Mesothelial cell of epicardium (in vitro differentiated cells): ENCODE results near the gene BAZ2B. TPM values are rescaled to one million over a fixed set of nuclear protein-coding genes. Genes with fewer than 3 reads are reported as not detected.

Source experiments
- DNase-seq, 2 experiments: peaks; one replicate each; pipeline ENCODE4 v3.0.0; 2021; ENCODE audit warnings: low spot score in 2 of 2; ENCODE audit not compliant: unreplicated experiment in 2 of 2
- H3K27ac Mint-ChIP-seq: 2 replicates; pipeline ENCODE4 v1.8.0; 2021; ENCODE audit warnings: mixed read lengths
- H3K27me3 Mint-ChIP-seq: 2 replicates; pipeline ENCODE4 v1.8.0; 2021; ENCODE audit warnings: low read depth, mixed read lengths
- H3K36me3 Mint-ChIP-seq: 2 replicates; pipeline ENCODE4 v1.8.0; 2021; ENCODE audit warnings: mixed read lengths
- H3K4me1 Mint-ChIP-seq: 2 replicates; pipeline ENCODE4 v1.8.0; 2021; ENCODE audit warnings: mixed read lengths
- H3K4me3 Mint-ChIP-seq: 2 replicates; pipeline ENCODE4 v1.8.0; 2021; ENCODE audit warnings: mild to moderate bottlenecking, moderate library complexity, mixed read lengths
- H3K9me3 Mint-ChIP-seq: 2 replicates; pipeline ENCODE4 v1.8.0; 2021; ENCODE audit warnings: mixed read lengths
- total RNA-seq: library from RNA; stranded (reverse); gene quantifications from 3 replicates; pipeline ENCODE4 v1.2.1, GENCODE V29; 2021
- TF ChIP-seq, protein P1 (sequence below): fragments of 200-600 bp; sonication (generic); IDR thresholded peaks from one replicate; pipeline ENCODE4 v1.5.0; 2021; ENCODE audit warnings: antibody characterized with exemption; ENCODE audit not compliant: unreplicated experiment

BAZ2B gene, protein sequence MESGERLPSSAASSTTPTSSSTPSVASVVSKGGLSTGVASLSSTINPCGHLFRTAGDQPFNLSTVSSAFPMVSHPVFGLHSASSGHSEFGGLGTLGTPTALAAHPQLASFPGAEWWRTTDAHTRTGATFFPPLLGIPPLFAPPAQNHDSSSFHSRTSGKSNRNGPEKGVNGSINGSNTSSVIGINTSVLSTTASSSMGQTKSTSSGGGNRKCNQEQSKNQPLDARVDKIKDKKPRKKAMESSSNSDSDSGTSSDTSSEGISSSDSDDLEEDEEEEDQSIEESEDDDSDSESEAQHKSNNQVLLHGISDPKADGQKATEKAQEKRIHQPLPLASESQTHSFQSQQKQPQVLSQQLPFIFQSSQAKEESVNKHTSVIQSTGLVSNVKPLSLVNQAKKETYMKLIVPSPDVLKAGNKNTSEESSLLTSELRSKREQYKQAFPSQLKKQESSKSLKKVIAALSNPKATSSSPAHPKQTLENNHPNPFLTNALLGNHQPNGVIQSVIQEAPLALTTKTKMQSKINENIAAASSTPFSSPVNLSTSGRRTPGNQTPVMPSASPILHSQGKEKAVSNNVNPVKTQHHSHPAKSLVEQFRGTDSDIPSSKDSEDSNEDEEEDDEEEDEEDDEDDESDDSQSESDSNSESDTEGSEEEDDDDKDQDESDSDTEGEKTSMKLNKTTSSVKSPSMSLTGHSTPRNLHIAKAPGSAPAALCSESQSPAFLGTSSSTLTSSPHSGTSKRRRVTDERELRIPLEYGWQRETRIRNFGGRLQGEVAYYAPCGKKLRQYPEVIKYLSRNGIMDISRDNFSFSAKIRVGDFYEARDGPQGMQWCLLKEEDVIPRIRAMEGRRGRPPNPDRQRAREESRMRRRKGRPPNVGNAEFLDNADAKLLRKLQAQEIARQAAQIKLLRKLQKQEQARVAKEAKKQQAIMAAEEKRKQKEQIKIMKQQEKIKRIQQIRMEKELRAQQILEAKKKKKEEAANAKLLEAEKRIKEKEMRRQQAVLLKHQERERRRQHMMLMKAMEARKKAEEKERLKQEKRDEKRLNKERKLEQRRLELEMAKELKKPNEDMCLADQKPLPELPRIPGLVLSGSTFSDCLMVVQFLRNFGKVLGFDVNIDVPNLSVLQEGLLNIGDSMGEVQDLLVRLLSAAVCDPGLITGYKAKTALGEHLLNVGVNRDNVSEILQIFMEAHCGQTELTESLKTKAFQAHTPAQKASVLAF (N-terminal part only)
- 135 to 143 TPM (median 141 TPM) in 3 replicates for total RNA-seq

DNA sequence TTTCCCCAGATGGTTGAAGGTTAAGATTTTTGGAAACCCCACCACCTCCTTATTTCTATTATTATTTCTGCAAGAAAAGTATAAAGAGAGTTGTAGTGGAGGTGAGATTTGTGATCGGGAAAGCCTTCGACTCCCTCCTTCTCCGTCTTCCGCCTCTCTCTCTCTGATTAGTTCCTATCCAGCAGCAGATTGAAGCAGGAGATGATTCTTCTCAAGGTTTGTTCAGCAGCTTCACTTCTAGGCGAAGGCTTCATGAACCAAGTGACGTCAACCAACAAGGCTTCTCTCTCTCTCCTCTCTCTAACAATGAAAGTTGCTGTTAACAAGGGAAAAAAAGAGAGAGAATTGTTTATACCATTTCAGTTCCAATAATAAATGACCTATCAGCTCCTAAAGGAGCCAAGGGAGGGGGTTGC, at the start of gene BAZ2B:
Gene BAZ2B (minus strand): TSS at position 263 of the 416 bp plus-strand sequence. CDS start 137,829 bp downstream, outside the sequence.
- H3K36me3 Mint-ChIP-seq, result no peaks in the 10 kb centered on the region
- H3K4me1 Mint-ChIP-seq, result peaks cover 45% of the 10 kb centered on the region
- no peak for DNase-seq
- TF ChIP-seq, protein P1, sequence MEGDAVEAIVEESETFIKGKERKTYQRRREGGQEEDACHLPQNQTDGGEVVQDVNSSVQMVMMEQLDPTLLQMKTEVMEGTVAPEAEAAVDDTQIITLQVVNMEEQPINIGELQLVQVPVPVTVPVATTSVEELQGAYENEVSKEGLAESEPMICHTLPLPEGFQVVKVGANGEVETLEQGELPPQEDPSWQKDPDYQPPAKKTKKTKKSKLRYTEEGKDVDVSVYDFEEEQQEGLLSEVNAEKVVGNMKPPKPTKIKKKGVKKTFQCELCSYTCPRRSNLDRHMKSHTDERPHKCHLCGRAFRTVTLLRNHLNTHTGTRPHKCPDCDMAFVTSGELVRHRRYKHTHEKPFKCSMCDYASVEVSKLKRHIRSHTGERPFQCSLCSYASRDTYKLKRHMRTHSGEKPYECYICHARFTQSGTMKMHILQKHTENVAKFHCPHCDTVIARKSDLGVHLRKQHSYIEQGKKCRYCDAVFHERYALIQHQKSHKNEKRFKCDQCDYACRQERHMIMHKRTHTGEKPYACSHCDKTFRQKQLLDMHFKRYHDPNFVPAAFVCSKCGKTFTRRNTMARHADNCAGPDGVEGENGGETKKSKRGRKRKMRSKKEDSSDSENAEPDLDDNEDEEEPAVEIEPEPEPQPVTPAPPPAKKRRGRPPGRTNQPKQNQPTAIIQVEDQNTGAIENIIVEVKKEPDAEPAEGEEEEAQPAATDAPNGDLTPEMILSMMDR, result no peak
- H3K27ac Mint-ChIP-seq, result peak within 1 kb of the TSS; percentile 100
- H3K4me3 Mint-ChIP-seq, result peak within 1 kb of the TSS; percentile 82
- no peaks in the 10 kb centered on the region for H3K27me3 Mint-ChIP-seq
- H3K9me3 Mint-ChIP-seq, result no peaks in the 10 kb centered on the region

DNA sequence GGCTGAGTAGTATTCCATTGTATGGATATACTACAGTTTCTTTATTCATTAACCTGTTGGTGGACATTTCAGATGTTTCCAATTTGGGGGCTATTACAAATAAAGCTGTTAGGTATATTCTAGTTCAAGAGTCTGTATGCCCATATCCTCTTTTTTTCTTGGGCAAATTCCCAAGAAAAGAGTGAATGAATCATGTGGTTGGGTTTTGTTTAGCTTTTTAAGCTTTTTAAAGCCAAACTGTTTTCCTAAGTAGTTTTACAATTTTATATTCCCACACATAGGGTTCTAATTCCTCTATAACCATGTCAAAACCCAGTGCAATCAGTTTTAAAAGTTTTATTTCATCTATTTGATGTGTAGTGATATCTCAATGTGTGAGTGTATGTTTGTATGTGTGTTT, 44.9 kb upstream of the BAZ2B start:
- TF ChIP-seq, protein P1, result no peak
- Mint-ChIP-seq H3K9me3 (peaks cover 20% of the 10 kb centered on the region), H3K4me1 (no peaks in the 10 kb centered on the region), H3K27me3 (no peaks in the 10 kb centered on the region), H3K4me3 (no peak overlapping the region), H3K36me3 (peaks cover 6% of the 10 kb centered on the region), H3K27ac (no peak overlapping the region)
- DNase-seq, result no peak

DNA sequence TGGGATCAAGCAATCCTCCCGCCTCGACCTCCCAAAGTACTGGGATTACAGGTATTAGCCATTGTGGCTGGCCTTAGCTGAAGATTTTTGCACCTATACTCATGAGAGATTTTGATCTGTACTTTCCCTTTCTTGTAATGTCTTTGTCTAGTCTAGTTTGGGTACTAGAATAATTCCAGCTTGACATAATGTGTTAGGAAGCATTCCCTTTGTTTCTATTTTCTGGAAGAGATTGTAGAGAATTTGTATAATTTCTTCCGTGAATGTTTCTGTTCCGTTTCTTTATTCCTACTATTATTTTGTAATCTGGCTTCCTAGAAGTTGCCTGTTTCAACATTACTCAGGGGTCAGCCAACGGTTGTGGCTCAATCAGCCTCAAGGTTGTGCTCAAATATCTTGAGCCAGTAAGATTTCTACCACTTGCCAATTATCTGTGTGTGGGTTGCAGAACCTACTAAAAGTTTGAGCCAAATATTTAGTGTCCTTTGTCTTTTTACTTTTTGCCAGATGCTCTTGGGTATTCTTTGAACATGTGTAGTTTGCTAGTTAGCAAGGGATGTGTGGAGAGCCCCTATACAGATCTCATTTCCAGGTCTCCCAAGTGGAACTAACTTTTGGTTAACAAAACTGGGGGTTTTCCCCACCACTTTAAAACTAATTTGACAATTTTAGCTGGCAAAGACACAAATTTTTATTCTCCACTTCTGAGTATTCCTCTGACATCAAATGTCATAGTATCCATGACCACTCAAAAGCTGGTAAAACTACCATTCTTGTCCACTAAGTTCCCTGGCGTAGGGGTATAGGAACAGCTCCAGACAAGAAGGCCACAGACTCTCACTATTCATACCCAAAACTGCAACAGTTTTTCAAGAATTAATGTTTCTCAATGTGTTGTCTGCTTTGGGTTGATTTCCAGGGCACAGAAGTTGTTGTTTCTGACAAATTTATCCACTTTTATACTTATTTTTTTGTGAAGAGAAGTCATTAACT, 42.8 kb upstream of the BAZ2B start:
- H3K9me3 Mint-ChIP-seq, result peaks cover 39% of the 10 kb centered on the region
- no peaks in the 10 kb centered on the region for H3K4me1 Mint-ChIP-seq
- no peak overlapping the region for H3K4me3 Mint-ChIP-seq
- H3K27me3 Mint-ChIP-seq, result no peaks in the 10 kb centered on the region
- H3K36me3 Mint-ChIP-seq, result peaks cover 11% of the 10 kb centered on the region
- H3K27ac Mint-ChIP-seq, result no peak overlapping the region
- TF ChIP-seq, protein P1, result no peak
- DNase-seq, result no peak

DNA sequence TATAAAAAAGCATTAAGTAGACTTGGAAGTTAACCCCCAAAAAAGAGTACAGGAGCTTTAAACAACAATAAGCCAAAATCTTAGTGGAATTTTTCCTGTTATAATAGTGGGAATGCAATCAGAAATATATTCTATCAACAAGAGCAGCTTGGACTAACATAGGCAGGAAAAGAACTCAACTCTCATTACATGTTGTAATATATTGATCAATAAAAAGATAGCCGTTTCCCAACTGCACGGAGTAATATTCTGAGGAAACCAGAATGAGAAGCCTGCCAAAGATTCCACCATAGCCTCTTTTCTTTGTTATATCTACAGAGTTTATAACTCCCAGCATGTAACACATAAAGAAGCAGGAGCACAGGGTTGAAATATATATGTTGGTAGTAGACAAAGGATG, 37.6 kb upstream of the BAZ2B start:
- H3K27ac Mint-ChIP-seq, result no peak overlapping the region

More for the DNA sequence above, 37.6 kb upstream of the BAZ2B start:
- no peaks in the 10 kb centered on the region for H3K4me1 Mint-ChIP-seq
- TF ChIP-seq, protein P1, result no peak
- H3K4me3 Mint-ChIP-seq, result no peak overlapping the region
- H3K9me3 Mint-ChIP-seq, result peaks cover 48% of the 10 kb centered on the region
- no peak for DNase-seq
- peaks cover 15% of the 10 kb centered on the region for H3K36me3 Mint-ChIP-seq
- H3K27me3 Mint-ChIP-seq, result no peaks in the 10 kb centered on the region
